ENCODE data around the gene OCEL1. TPM values are rescaled to one million over a fixed set of nuclear protein-coding genes. Genes with fewer than 3 reads are reported as not detected.

Gene OCEL1
- total and polyA plus RNA-seq, 8 donors, result 9.7 to 38.0 (median 12.7) TPM

- H3K4me1 ChIP-seq, result no peaks in the 10 kb centered on the region
- no peak overlapping the region for H3K27ac ChIP-seq
- H3K27me3 ChIP-seq, result no peaks in the 10 kb centered on the region
- intact Hi-C loops (cut with DNase I), result loop anchor here in 1 of 2 donors (10.0 kb wide), 1 partner anchor 83 kb away; the partner anchor contains the start of gene ANKLE1
- ATAC-seq (no peak), DNase-seq (no peak)
- no peaks in the 10 kb centered on the region for H3K9me3 ChIP-seq
- TF ChIP-seq, protein P1, sequence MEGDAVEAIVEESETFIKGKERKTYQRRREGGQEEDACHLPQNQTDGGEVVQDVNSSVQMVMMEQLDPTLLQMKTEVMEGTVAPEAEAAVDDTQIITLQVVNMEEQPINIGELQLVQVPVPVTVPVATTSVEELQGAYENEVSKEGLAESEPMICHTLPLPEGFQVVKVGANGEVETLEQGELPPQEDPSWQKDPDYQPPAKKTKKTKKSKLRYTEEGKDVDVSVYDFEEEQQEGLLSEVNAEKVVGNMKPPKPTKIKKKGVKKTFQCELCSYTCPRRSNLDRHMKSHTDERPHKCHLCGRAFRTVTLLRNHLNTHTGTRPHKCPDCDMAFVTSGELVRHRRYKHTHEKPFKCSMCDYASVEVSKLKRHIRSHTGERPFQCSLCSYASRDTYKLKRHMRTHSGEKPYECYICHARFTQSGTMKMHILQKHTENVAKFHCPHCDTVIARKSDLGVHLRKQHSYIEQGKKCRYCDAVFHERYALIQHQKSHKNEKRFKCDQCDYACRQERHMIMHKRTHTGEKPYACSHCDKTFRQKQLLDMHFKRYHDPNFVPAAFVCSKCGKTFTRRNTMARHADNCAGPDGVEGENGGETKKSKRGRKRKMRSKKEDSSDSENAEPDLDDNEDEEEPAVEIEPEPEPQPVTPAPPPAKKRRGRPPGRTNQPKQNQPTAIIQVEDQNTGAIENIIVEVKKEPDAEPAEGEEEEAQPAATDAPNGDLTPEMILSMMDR (IDR thresholded peaks at IDR 0.05), result no peak
- H3K4me3 ChIP-seq, result no peak overlapping the region
- H3K36me3 ChIP-seq, result peaks cover 0 to 100% of the 10 kb centered on the region in 2 donors
Observed at GRCh38 chr19:17202249-17202648, 23.8 kb upstream of the OCEL1 start.

- Histone ChIP-seq H3K4me3 (no peak overlapping the region), H3K36me3 (peaks cover 0 to 99% of the 10 kb centered on the region in 2 donors)
- intact Hi-C loops (cut with DNase I), result loop anchor here in 1 of 2 donors (10.0 kb wide), 1 partner anchor 82 kb away; the partner anchor contains the start of gene ANKLE1
Observed at GRCh38 chr19:17202713-17203112, 23.3 kb upstream of the OCEL1 start.

GRCh38 chr19:17205237-17206140, 20.5 kb upstream of the OCEL1 start:
- intact Hi-C loops (cut with DNase I), result loop anchor here in 1 of 2 donors (10.0 kb wide), 1 partner anchor 79 kb away; the partner anchor contains the start of gene ANKLE1
- H3K4me1 ChIP-seq, result no peaks in the 10 kb centered on the region
- H3K27me3 ChIP-seq, result no peaks in the 10 kb centered on the region
- no peak overlapping the region for H3K27ac ChIP-seq
- H3K9me3 ChIP-seq, result no peaks in the 10 kb centered on the region
- DNase-seq (peak in 3 of 4 donors; percentile 13 to 88 (median 60)), ATAC-seq (peak; percentile 85)
- TF ChIP-seq, protein P1 (IDR thresholded peaks at IDR 0.05), result peak; percentile 43 to 70
- H3K4me3 ChIP-seq, result no peak overlapping the region
- peaks cover 0 to 99% of the 10 kb centered on the region in 2 donors for H3K36me3 ChIP-seq

More at GRCh38 chr19:17202713-17203112, 23.3 kb upstream of the OCEL1 start:
- ATAC-seq (no peak), DNase-seq (no peak)
- H3K27me3 ChIP-seq, result no peaks in the 10 kb centered on the region
- TF ChIP-seq, protein P1 (IDR thresholded peaks at IDR 0.05), result no peak
- H3K4me1 ChIP-seq, result no peaks in the 10 kb centered on the region
- no peaks in the 10 kb centered on the region for H3K9me3 ChIP-seq
- H3K27ac ChIP-seq, result no peak overlapping the region

GRCh38 chr19:17206736-17207581, 19.1 kb upstream of the OCEL1 start:
- Histone ChIP-seq H3K4me3 (no peak overlapping the region), H3K27ac (no peak overlapping the region), H3K27me3 (no peaks in the 10 kb centered on the region), H3K36me3 (peaks cover 0 to 99% of the 10 kb centered on the region in 2 donors), H3K9me3 (no peaks in the 10 kb centered on the region), H3K4me1 (no peaks in the 10 kb centered on the region)
- intact Hi-C loops (cut with DNase I), result loop anchor here in 1 of 2 donors (10.0 kb wide), 1 partner anchor 78 kb away; the partner anchor contains the start of gene ANKLE1
- DNase-seq, result no peak
- no peak for ATAC-seq
- TF ChIP-seq, protein P1 (IDR thresholded peaks at IDR 0.05), result no peak

Data from left lung (tissue), 10 donors.